Right atrium auricular region (tissue), 2 donors: Measurements from ENCODE around the gene FAM3B. TPM values are rescaled to one million over a fixed set of nuclear protein-coding genes. Genes with fewer than 3 reads are reported as not detected.

Source experiments
- DNase-seq: peaks from one replicate; pipeline ENCODE4 v3.0.0-alpha.2; 2019; ENCODE audit warnings: low spot score
- H3K27ac ChIP-seq, 2 donors: fragments of 200-600 bp; sonication (generic); 1 replicate in 1 of 2; 2 replicates in 1 of 2; pipeline ENCODE4 v1.5.1; 2016 to 2019
- H3K27me3 ChIP-seq, 2 donors: fragments of 200-600 bp; sonication (generic); one replicate each; pipeline versions ENCODE4 v1.5.1 to v1.6.0; 2017 to 2019
- H3K36me3 ChIP-seq: fragments of 200-600 bp; sonication (generic); one replicate; pipeline ENCODE4 v1.5.1; 2016
- H3K4me1 ChIP-seq, 2 donors: fragments of 200-600 bp; sonication (generic); one replicate each; pipeline versions ENCODE4 v1.5.1 to v1.6.0; 2017 to 2019
- H3K4me3 ChIP-seq, 2 donors: fragments of 200-600 bp; sonication (generic); 1 replicate in 1 of 2; 2 replicates in 1 of 2; pipeline ENCODE4 v1.5.1; 2017 to 2019; ENCODE audit warnings: mild to moderate bottlenecking in 1 of 2, moderate library complexity in 1 of 2
- H3K9me3 ChIP-seq, 2 donors: fragments of 200-600 bp; sonication (generic); one replicate each; pipeline ENCODE4 v1.5.1; 2019
- CTCF ChIP-seq, 2 donors: fragments of 200-600 bp; sonication (generic); IDR thresholded peaks; one replicate each; pipeline ENCODE4 v1.5.1; 2019; ENCODE audit warnings: antibody characterized with exemption in 2 of 2
- total RNA-seq, 2 donors: library from RNA; depleted of rRNA; stranded (reverse); fragments of >200 nt; gene quantifications; one replicate each; pipeline ENCODE4 v1.1.0, GENCODE V29; 2016

Gene FAM3B
- total RNA-seq, 2 donors from 2014 or later: not detected

GRCh38 chr21:41344146-41344545 is 27.5 kb downstream of the FAM3B start:
- Histone ChIP-seq H3K9me3 (no peaks in the 10 kb centered on the region), H3K4me1 (no peaks in the 10 kb centered on the region), H3K36me3 (no peaks in the 10 kb centered on the region), H3K27me3 (no peaks in the 10 kb centered on the region), H3K4me3 (no peak overlapping the region), H3K27ac (no peak overlapping the region)
- no peak for DNase-seq
- no peak for TF ChIP-seq CTCF (IDR thresholded peaks at IDR 0.05)

- no peaks in the 10 kb centered on the region for H3K36me3 ChIP-seq
- no peak for DNase-seq
- H3K27ac ChIP-seq: no peak overlapping the region
- no peaks in the 10 kb centered on the region for H3K9me3 ChIP-seq
- H3K4me3 ChIP-seq: no peak overlapping the region
- H3K4me1 ChIP-seq: no peaks in the 10 kb centered on the region
- no peak for TF ChIP-seq CTCF (IDR thresholded peaks at IDR 0.05)
- H3K27me3 ChIP-seq: no peaks in the 10 kb centered on the region
Measured at GRCh38 chr21:41345356-41345755, 28.8 kb downstream of the FAM3B start.

GRCh38 chr21:41345934-41346685 is 29.5 kb downstream of the FAM3B start:
- Histone ChIP-seq H3K4me1 (no peaks in the 10 kb centered on the region), H3K27me3 (no peaks in the 10 kb centered on the region), H3K27ac (no peak overlapping the region), H3K36me3 (no peaks in the 10 kb centered on the region), H3K4me3 (no peak overlapping the region), H3K9me3 (no peaks in the 10 kb centered on the region)
- no peak for TF ChIP-seq CTCF (IDR thresholded peaks at IDR 0.05)
- DNase-seq: no peak

GRCh38 chr21:41346758-41347157 is 30.2 kb downstream of the FAM3B start:
- H3K27me3 ChIP-seq: no peaks in the 10 kb centered on the region
- no peak for TF ChIP-seq CTCF (IDR thresholded peaks at IDR 0.05)
- no peak overlapping the region for H3K27ac ChIP-seq
- H3K9me3 ChIP-seq: no peaks in the 10 kb centered on the region
- no peak overlapping the region for H3K4me3 ChIP-seq
- H3K4me1 ChIP-seq: no peaks in the 10 kb centered on the region
- H3K36me3 ChIP-seq: no peaks in the 10 kb centered on the region
- DNase-seq: no peak

- no peaks in the 10 kb centered on the region for H3K36me3 ChIP-seq
- H3K4me1 ChIP-seq: no peaks in the 10 kb centered on the region
- H3K9me3 ChIP-seq: no peaks in the 10 kb centered on the region
- H3K27ac ChIP-seq: no peak overlapping the region
- TF ChIP-seq CTCF (IDR thresholded peaks at IDR 0.05): no peak
- no peaks in the 10 kb centered on the region for H3K27me3 ChIP-seq
- no peak overlapping the region for H3K4me3 ChIP-seq
- DNase-seq: no peak
Measured at GRCh38 chr21:41348434-41348833, 31.8 kb downstream of the FAM3B start.

GRCh38 chr21:41349126-41349525 is 32.5 kb downstream of the FAM3B start:
- TF ChIP-seq CTCF (IDR thresholded peaks at IDR 0.05): no peak
- H3K36me3 ChIP-seq: no peaks in the 10 kb centered on the region
- DNase-seq: no peak
- H3K4me1 ChIP-seq: no peaks in the 10 kb centered on the region
- no peak overlapping the region for H3K4me3 ChIP-seq
- no peak overlapping the region for H3K27ac ChIP-seq
- H3K27me3 ChIP-seq: no peaks in the 10 kb centered on the region
- H3K9me3 ChIP-seq: no peaks in the 10 kb centered on the region
